Tibial nerve (tissue), 4 donors: Measurements from ENCODE around the gene LYSMD1.

Experiments used
- CTCF ChIP-seq, 5 experiments: fragments of 200-600 bp in 3 of 5; fragments of 450-650 bp in 2 of 5; sonication (generic) in 3 of 5; IDR thresholded peaks; one replicate each; pipeline ENCODE4 v1.5.1; 2016 to 2019; ENCODE audit warnings: antibody characterized with exemption in 5 of 5, mild to moderate bottlenecking in 3 of 5, moderate library complexity in 2 of 5
- EP300 ChIP-seq, 2 donors: sonication (generic); formaldehyde crosslinking; IDR thresholded peaks; one replicate each; pipeline ENCODE4 v1.6.1; 2017; ENCODE audit warnings: antibody characterized with exemption in 2 of 2, mild to moderate bottlenecking in 1 of 2
- POLR2A ChIP-seq, 2 donors: fragments of 450-650 bp; IDR thresholded peaks; one replicate each; pipeline ENCODE4 v1.6.1; 2017; ENCODE audit warnings: antibody characterized with exemption in 2 of 2, mild to moderate bottlenecking in 2 of 2, moderate library complexity in 2 of 2

GRCh38 chr1:151213560-151213959 is 47.9 kb upstream of the LYSMD1 start:
- TF ChIP-seq CTCF (IDR thresholded peaks at IDR 0.05) (no peak), POLR2A (IDR thresholded peaks at IDR 0.05) (no peak), EP300 (IDR thresholded peaks at IDR 0.05) (no peak)
